ENCODE results near the gene NTRK2.

The NTRK2 gene

DNA sequence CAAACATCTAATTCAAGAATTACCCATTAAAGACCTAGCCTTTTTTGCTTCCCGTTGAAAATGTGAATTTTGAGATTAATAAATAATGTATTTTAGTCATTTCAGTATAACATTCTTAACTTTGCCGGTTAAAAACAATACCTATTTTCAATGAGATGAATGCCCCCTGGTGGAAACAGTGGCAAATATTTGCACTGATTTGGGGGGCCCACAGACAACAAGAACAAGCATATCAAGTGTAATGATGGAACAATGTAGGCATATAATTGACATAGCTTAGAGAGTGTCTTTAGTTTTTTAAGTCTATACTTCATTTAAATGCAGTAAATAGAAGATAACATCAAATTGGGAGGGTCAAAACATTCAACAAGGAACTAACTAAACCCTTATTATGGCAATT, 111.9 kb downstream of the NTRK2 start:
- DNase-seq (ENCODE audit: insufficient read length, low spot score): no peak
- peak; percentile 54 for FAIRE-seq

DNA sequence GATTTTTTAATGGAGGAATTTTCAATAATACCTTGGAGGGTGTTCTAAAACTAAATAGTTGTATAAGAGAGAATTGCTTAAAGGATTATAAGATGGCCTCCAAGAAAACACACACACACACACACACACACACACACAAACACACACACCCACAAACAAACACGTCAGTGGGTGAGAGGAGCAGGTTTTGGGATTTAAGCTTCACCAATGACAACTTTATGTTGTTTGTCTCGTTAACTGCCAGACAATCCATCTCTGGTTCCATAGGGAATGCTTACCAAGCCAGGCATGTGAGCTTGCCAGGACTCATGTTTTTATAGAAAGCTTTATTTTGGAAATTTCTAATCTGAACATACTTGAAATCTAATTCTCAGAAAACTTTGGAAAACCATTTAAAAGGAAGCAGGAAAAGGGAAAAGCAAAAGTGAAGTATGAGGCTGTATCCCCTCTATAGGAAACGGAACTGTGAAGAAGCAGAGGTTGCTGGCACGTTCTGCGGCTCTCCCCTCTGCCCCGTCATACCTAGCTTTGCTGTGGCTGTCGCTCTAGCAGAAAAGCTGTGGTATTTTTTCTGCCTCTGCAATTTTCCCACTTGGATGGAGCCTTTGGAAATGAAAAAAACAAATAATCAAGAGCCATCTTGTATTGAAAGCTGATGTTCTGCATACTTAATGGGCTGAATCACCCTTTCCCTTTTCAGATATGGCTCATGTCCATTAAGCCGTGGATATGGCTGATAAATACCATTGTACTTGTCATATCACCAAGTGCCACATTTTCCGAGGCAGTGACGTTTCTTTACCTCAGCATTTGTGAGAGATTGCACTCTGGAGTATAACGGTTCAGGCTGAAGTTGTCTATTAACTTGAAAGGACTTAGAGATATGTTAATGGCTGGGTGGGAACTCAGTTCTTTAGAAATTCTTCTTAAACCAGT, 112.7 kb downstream of the NTRK2 start:
- DNase-seq (ENCODE audit: insufficient read length, low spot score) (no peak), FAIRE-seq (no peak)
- TF ChIP-seq SPI1 (IDR thresholded peaks at IDR 0.05; ENCODE audit: low read depth, low read length) (no peak), POU2F2 (IDR thresholded peaks at IDR 0.05; ENCODE audit: low read depth, low read length) (no peak), POLR2A (IDR thresholded peaks at IDR 0.05; ENCODE audit: low read depth, low read length) (no peak)

More for the DNA sequence above, 111.9 kb downstream of the NTRK2 start:
- TF ChIP-seq POLR2AphosphoS5 (IDR thresholded peaks at IDR 0.05; ENCODE audit: low read depth, low read length): no peak
- TF ChIP-seq PAX5 (IDR thresholded peaks at IDR 0.05; ENCODE audit: insufficient read depth, low read length, severe bottlenecking): no peak
- no peak for TF ChIP-seq SPI1 (IDR thresholded peaks at IDR 0.05; ENCODE audit: low read depth, low read length)
- TF ChIP-seq TAF1 (IDR thresholded peaks at IDR 0.05; ENCODE audit: low read depth, low read length): no peak
- TF ChIP-seq POLR2A (IDR thresholded peaks at IDR 0.05; ENCODE audit: low read depth, low read length): no peak
- no peak for TF ChIP-seq POU2F2 (IDR thresholded peaks at IDR 0.05; ENCODE audit: low read depth, low read length)

DNA sequence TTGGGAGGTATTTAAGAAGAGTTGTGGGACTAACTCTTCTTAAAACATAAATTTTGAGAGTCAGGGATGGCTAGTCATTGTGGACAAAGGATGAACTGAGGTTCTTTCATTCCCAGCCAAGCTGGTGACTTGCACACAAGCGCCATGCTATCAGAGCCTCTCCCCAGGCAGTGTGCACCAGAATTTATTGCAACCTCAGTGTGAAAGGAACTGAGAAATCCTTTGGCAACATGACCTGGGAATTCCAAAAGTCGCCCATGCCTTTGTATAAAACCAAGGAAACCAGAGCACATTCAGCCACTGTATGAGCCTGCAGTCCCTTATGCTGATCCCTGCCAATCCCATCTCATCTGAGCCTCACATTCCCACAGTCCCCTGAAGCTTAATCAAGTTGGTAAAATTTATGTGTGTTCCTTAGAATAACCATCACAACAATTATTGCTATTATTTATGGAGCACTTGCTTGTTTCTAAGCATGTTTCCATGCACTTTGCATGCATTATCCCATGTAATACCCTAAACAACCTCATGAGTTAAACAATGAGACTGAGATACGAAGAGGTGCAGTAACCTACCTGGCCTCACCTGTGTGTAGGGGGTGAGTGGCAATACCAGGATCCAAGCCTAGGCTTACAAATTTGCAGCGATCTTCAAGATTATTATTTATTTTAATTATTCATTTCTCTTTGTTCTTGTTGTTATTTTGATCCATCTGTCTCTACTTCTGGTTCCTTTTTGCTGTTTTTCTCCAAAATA, 116.4 kb downstream of the NTRK2 start:
- DNase-seq (ENCODE audit: insufficient read length, low spot score) (no peak), FAIRE-seq (no peak)
- TF ChIP-seq TAF1 (IDR thresholded peaks at IDR 0.05; ENCODE audit: low read depth, low read length) (no peak), SPI1 (IDR thresholded peaks at IDR 0.05; ENCODE audit: low read depth, low read length) (no peak), POLR2AphosphoS5 (IDR thresholded peaks at IDR 0.05; ENCODE audit: low read depth, low read length) (no peak), POLR2A (IDR thresholded peaks at IDR 0.05; ENCODE audit: low read depth, low read length) (no peak), POU2F2 (IDR thresholded peaks at IDR 0.05; ENCODE audit: low read depth, low read length) (no peak), PAX5 (IDR thresholded peaks at IDR 0.05; ENCODE audit: insufficient read depth, low read length, severe bottlenecking) (no peak)

DNA sequence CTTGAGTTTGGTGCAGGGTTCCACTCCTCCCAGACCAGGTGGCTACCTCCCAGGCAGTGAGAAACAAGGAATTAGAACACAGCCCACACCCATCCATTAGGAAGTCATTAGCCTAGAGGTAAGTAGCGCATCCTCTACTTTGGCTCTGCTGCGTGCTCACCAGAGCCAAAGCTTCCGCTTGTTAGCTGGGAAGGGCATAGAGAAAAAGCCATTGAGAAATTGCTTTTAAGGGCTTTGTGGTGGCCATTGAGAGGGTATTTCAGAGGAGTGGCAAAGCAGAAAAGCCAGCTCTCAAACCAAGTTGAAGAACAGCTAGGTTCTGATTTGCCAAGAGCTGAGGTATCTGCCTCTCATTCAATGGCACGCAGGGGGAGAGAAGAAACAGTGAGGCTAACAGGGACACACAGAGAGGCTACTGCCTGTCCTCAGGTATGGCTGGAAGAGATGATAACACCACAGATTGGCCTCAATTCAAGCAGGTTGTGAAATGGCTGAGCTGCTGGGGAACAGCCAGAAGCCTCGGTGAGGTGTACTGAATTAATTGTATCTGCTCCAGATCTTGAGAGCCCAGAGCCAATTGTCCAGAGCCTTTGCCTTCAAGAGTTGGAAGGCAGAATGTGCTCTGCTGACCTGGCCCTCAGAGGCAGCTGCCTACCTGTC, 119.4 kb downstream of the NTRK2 start:
- FAIRE-seq (no peak), DNase-seq (ENCODE audit: insufficient read length, low spot score) (no peak)
- TF ChIP-seq POLR2AphosphoS5 (IDR thresholded peaks at IDR 0.05; ENCODE audit: low read depth, low read length): no peak
- TF ChIP-seq TAF1 (IDR thresholded peaks at IDR 0.05; ENCODE audit: low read depth, low read length): no peak

DNA sequence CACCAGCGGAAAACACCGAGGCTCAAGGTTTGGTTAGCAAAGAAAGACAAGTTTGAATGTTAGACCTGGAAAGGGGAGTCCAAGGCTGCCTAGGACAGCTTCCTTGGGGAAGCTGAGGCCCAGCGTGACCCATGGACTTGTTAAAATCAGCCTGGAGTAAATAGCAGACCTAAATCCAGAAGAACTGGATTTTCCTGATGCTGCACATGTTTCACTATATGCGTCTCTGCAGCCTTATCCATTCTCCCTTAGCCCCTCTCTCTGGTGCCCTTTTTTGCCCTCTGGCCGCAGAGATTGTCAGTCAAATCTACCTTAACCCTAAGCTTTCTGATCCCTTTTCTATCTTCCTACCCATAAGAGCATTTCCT, 119.9 kb downstream of the NTRK2 start:
- DNase-seq (ENCODE audit: insufficient read length, low spot score) (no peak), FAIRE-seq (no peak)
- no peak for TF ChIP-seq TAF1 (IDR thresholded peaks at IDR 0.05; ENCODE audit: low read depth, low read length)
- TF ChIP-seq SPI1 (IDR thresholded peaks at IDR 0.05; ENCODE audit: low read depth, low read length): no peak
- TF ChIP-seq POLR2A (IDR thresholded peaks at IDR 0.05; ENCODE audit: low read depth, low read length): no peak
- TF ChIP-seq PAX5 (IDR thresholded peaks at IDR 0.05; ENCODE audit: insufficient read depth, low read length, severe bottlenecking): no peak
- no peak for TF ChIP-seq POU2F2 (IDR thresholded peaks at IDR 0.05; ENCODE audit: low read depth, low read length)
- no peak for TF ChIP-seq POLR2AphosphoS5 (IDR thresholded peaks at IDR 0.05; ENCODE audit: low read depth, low read length)

DNA sequence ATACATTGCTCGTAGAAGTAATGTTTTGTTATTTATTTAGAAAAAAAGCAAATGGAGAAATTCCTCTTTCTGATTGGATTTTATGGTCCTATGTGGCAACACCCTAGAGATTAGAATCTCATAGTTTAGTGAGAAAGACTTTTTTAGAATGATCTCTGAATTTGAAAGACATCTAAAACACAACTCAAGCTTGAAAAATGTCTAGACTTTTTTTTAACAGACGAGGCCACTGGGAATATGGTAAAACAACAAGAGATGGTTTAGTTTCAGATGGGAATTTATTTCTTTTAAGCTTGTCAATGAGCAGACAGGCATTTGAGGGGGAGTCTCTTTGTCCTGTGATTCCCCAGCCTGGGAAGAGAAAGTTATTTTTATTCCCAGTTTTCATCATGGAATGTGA, 122.1 kb downstream of the NTRK2 start:
- no peak for TF ChIP-seq PAX5 (IDR thresholded peaks at IDR 0.05; ENCODE audit: insufficient read depth, low read length, severe bottlenecking)
- no peak for TF ChIP-seq TAF1 (IDR thresholded peaks at IDR 0.05; ENCODE audit: low read depth, low read length)
- TF ChIP-seq POLR2A (IDR thresholded peaks at IDR 0.05; ENCODE audit: low read depth, low read length): no peak
- TF ChIP-seq SPI1 (IDR thresholded peaks at IDR 0.05; ENCODE audit: low read depth, low read length): no peak
- no peak for TF ChIP-seq POU2F2 (IDR thresholded peaks at IDR 0.05; ENCODE audit: low read depth, low read length)
- no peak for TF ChIP-seq POLR2AphosphoS5 (IDR thresholded peaks at IDR 0.05; ENCODE audit: low read depth, low read length)
- DNase-seq (ENCODE audit: insufficient read length, low spot score): no peak
- FAIRE-seq: no peak

GRCh38 chr9:84793251-84793650, 123.7 kb downstream of the NTRK2 start:
- FAIRE-seq (no peak), DNase-seq (ENCODE audit: insufficient read length, low spot score) (no peak)
- TF ChIP-seq SPI1 (IDR thresholded peaks at IDR 0.05; ENCODE audit: low read depth, low read length) (no peak), POLR2A (IDR thresholded peaks at IDR 0.05; ENCODE audit: low read depth, low read length) (no peak)

DNA sequence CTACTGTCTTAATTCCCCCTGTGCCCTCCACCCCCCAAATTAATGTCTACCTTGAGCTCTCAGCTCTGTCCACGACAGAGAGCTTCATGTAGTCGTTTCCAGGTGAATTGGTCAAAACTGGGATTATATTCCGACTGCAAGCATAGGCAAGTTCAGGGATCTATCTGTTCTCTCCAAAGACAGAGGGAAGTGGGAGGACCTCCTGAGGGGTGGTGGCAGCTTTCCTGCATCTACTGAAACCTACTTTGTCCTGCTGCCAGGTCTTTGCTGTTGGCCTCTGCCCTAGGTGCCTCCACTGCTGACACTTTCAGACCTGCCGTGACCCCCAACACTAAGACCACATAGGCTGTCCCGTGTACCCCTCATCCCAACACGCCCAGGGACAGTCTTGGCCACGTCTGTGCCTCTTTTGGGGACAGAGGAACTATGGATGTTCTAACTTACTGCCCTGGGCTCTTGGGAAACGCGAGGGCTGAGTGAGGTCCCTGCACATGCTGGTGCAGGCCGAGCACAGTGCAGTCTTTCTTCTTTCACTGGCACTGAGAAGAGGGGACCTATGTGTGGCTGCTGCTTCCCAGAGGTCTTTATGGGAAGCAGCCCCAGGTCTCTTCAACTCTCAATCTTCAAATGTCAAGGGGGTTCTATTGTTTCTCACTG, 125.6 kb downstream of the NTRK2 start:
- DNase-seq (ENCODE audit: insufficient read length, low spot score) (no peak), FAIRE-seq (no peak)
- TF ChIP-seq TAF1 (IDR thresholded peaks at IDR 0.05; ENCODE audit: low read depth, low read length) (no peak), SPI1 (IDR thresholded peaks at IDR 0.05; ENCODE audit: low read depth, low read length) (no peak), PAX5 (IDR thresholded peaks at IDR 0.05; ENCODE audit: insufficient read depth, low read length, severe bottlenecking) (no peak), POU2F2 (IDR thresholded peaks at IDR 0.05; ENCODE audit: low read depth, low read length) (no peak), POLR2AphosphoS5 (IDR thresholded peaks at IDR 0.05; ENCODE audit: low read depth, low read length) (no peak), POLR2A (IDR thresholded peaks at IDR 0.05; ENCODE audit: low read depth, low read length) (no peak)

DNA sequence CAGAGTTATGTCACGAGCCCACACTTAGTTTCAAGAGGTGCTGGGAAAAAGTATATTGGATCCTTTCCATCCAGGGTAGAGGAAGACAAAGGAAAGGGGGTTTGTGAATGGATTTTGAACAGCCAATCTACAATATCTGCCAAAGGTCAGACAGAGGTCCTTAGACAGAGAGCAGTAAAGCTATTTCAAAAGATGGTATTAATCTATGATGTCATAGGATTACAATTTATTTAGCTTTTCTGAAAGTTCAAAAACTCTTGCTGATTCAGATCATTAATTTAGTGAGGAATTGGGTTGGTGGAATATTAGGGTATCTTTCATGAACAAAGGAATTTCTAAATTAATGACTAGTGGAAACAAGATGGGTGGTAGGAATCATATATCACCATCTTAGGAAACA, 126.9 kb downstream of the NTRK2 start:
- DNase-seq (ENCODE audit: insufficient read length, low spot score) (no peak), FAIRE-seq (no peak)
- TF ChIP-seq PAX5 (IDR thresholded peaks at IDR 0.05; ENCODE audit: insufficient read depth, low read length, severe bottlenecking) (no peak), POLR2A (IDR thresholded peaks at IDR 0.05; ENCODE audit: low read depth, low read length) (no peak)

All from GM12891 (cell line).